Activated naive CD4-positive, alpha-beta T cell treated with anti-CD3 and anti-CD28 coated beads, Interleukin-2, amount 10 ng/mL, durations not matched to agents 5 hours and 36 hours (primary cell): ENCODE results near the gene PRSS3. TPM values are rescaled to one million over a fixed set of nuclear protein-coding genes. Genes with fewer than 3 reads are reported as not detected.

Experiments
- total RNA-seq, 2 experiments: library from RNA; stranded (reverse); gene quantifications; one replicate each; pipeline ENCODE4 v1.2.3, GENCODE V29; 2021

PRSS3 gene
- not detected for total RNA-seq

DNA sequence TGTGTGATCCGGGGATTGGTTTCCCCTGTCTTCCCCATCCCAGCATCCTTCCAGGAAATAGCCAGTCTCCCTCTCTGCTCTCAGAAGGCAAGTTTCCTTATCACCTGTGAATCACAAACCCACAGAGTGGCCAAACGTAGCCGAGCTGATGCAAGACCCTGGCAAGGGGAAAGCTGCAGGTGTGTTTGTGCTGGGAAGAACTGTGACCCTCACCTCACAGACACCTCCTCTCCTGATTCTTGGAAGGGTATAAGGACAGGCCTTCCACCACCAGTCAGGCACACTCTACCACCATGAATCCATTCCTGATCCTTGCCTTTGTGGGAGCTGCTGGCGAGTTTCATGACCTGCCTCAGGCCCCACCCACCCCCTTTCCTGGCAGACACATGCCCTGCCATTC is at the start of gene PRSS3:
Gene PRSS3, plus strand, starts transcription at position 281 of the 400 bp plus-strand sequence. Its CDS starts 13 bp downstream, at position 294.

DNA sequence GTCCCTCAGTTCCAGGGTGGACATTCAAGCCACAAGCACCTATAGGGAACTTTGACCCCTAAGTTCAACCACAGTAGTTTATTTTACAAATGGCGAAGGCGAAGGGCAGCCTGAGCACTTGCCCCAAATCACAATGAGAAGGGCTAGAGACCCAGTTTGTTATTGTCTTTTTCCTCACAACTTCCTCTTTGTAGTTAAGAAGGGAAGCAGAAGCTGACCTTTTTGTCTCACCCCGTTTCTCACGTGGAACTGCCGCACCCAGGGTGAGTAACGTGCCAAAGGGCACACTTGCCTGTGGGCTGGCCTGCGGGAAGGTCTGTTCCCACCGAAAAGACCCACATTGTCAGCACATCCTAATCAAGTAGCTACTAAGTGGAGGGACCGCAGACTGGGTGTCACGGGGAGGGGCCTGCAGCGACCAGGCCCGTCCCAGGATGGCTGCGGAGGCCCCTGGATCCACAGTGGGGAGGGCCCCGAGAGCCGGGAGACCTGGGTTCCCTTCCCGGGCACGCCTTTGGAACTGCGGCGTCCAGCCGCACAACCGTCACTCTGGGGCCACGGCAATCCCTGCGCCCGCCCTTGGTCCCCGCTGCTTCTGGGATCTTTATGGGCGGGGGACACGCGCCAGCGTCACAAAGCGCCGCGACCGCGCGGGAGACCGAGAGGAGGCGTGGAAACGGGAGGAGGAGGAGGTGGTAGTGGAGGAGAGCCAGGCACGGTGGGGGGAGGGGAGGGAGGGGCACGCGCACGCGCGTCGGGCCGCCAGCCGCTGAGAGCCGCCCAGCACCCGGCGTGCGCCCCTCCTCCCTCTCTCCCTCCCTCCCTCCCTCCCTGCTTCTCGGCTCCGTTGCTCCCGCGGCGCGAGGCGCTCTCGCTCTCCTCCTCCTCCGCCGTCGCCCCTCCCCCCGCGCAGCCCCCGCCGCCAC is 21.2 kb downstream of the PRSS3 start, which contains the start of gene UBE2R2:
Gene UBE2R2, plus strand, starts transcription at position 834 of the 926 bp plus-strand sequence. CDS start 598 bp downstream, outside the sequence.

Other genes with a start within 250 kb of the PRSS3 start
- gene UBE2R2, start 21.6 kb downstream of the PRSS3 start, total RNA-seq, result 10 to 100 TPM; 34.6 to 35.4 TPM